Endodermal cell (in vitro differentiated cells): ENCODE measurements around the gene AP4E1. TPM values are rescaled to one million over a fixed set of nuclear protein-coding genes. Genes with fewer than 3 reads are reported as not detected.

ENCODE experiments used
- DNase-seq: peaks from one replicate; pipeline ENCODE4 v3.0.0-alpha.2; 2017
- H3K27ac ChIP-seq: 2 replicates; pipeline ENCODE4 v1.5.1; 2013; ENCODE audit warnings: mild to moderate bottlenecking, low read depth, low read length, moderate library complexity
- H3K27me3 ChIP-seq: 2 replicates; pipeline ENCODE4 v1.6.1; 2013; ENCODE audit warnings: mild to moderate bottlenecking, low read length, moderate library complexity; ENCODE audit not compliant: insufficient read depth, control insufficient read depth, poor library complexity, severe bottlenecking
- H3K36me3 ChIP-seq: 2 replicates; pipeline ENCODE4 v1.7.0; 2013; ENCODE audit warnings: mild to moderate bottlenecking, low read length, moderate library complexity; ENCODE audit not compliant: control insufficient read depth, insufficient read depth
- H3K4me1 ChIP-seq: one replicate; pipeline ENCODE4 v1.7.0; 2013; ENCODE audit warnings: low read length; ENCODE audit not compliant: control insufficient read depth, insufficient read depth
- H3K4me3 ChIP-seq: 2 replicates; pipeline ENCODE4 v1.5.1; 2013; ENCODE audit warnings: mild to moderate bottlenecking, low read length, moderate library complexity
- H3K9ac ChIP-seq: 2 replicates; pipeline ENCODE4 v1.6.1; 2013; ENCODE audit warnings: mild to moderate bottlenecking, low read length, moderate library complexity; ENCODE audit not compliant: poor library complexity, severe bottlenecking; ENCODE audit errors: extremely low read depth
- H3K9me3 ChIP-seq: 2 replicates; pipeline ENCODE4 v1.6.1; 2013; ENCODE audit warnings: mild to moderate bottlenecking, low read length, moderate library complexity; ENCODE audit not compliant: control insufficient read depth
- H3K27ac Mint-ChIP-seq: 2 replicates; pipeline ENCODE4 v1.8.0; 2020; ENCODE audit warnings: mixed read lengths
- H3K27me3 Mint-ChIP-seq: 2 replicates; pipeline ENCODE4 v1.8.0; 2021; ENCODE audit warnings: mild to moderate bottlenecking, mixed read lengths; ENCODE audit not compliant: insufficient read depth
- H3K36me3 Mint-ChIP-seq: 2 replicates; pipeline ENCODE4 v1.8.0; 2020; ENCODE audit warnings: low read depth, mixed read lengths
- H3K4me1 Mint-ChIP-seq: 2 replicates; pipeline ENCODE4 v1.8.0; 2020; ENCODE audit warnings: mixed read lengths
- H3K4me3 Mint-ChIP-seq: 2 replicates; pipeline ENCODE4 v1.8.0; 2020; ENCODE audit warnings: mild to moderate bottlenecking, moderate library complexity, mixed read lengths
- H3K9me3 Mint-ChIP-seq: 2 replicates; pipeline ENCODE4 v1.8.0; 2020; ENCODE audit warnings: mild to moderate bottlenecking, mixed read lengths
- CTCF ChIP-seq: fragments of 200-600 bp; sonication (generic); conservative IDR thresholded peaks from 2 replicates; pipeline ENCODE4 v1.5.0; 2021; ENCODE audit warnings: antibody characterized with exemption, mild to moderate bottlenecking
- WGBS, 2 experiments: methylation state at CpG; one replicate each; pipeline versions ENCODE4 v1.1.5 to v1.1.7; 2013; ENCODE audit warnings: missing lambda C conversion rate in 2 of 2, mixed read lengths in 1 of 2; ENCODE audit not compliant: insufficient coverage in 1 of 2, insufficient read length in 1 of 2; 5-methylcytosine and 5-hydroxymethylcytosine counted together
- total RNA-seq, 2 donors: library from RNA; stranded (reverse); fragmentation: NEBNext Ultra II Directional in 1 of 2; extraction: Animal tissue kit (Norgen Biotek cat#: 25700) in 1 of 2; gene quantifications; 2 replicates in 1 of 2; 3 replicates in 1 of 2; pipeline ENCODE4 v1.2.1, GENCODE V29; 2021

Gene AP4E1
- total RNA-seq, 2 donors from 2014 or later, result 7.8 to 12.5 TPM

GRCh38 chr15:50904211-50904610, 4.3 kb upstream of the AP4E1 start:
- Histone ChIP-seq H3K4me1 (no peaks in the 10 kb centered on the region), H3K27me3 (peaks cover 36% of the 10 kb centered on the region), H3K9me3 (no peaks in the 10 kb centered on the region), H3K27ac (no peak overlapping the region), H3K9ac (no peak overlapping the region), H3K36me3 (no peaks in the 10 kb centered on the region), H3K4me3 (no peak overlapping the region)
- Mint-ChIP-seq H3K27ac (no peak overlapping the region), H3K4me3 (no peak overlapping the region), H3K27me3 (peaks cover 46% of the 10 kb centered on the region), H3K9me3 (no peaks in the 10 kb centered on the region), H3K4me1 (peaks cover 8% of the 10 kb centered on the region), H3K36me3 (no peaks in the 10 kb centered on the region)
- TF ChIP-seq CTCF, result no peak
- no peak for DNase-seq

GRCh38 chr15:50905055-50905454, 3.4 kb upstream of the AP4E1 start:
- H3K27ac ChIP-seq, result no peak overlapping the region
- H3K9ac ChIP-seq, result no peak overlapping the region
- H3K4me1 Mint-ChIP-seq, result peaks cover 8% of the 10 kb centered on the region
- H3K9me3 Mint-ChIP-seq, result no peaks in the 10 kb centered on the region
- peaks cover 28% of the 10 kb centered on the region for H3K27me3 ChIP-seq
- DNase-seq, result no peak
- H3K4me3 Mint-ChIP-seq, result no peak overlapping the region
- peaks cover 38% of the 10 kb centered on the region for H3K27me3 Mint-ChIP-seq
- TF ChIP-seq CTCF, result no peak
- no peak overlapping the region for H3K4me3 ChIP-seq
- no peaks in the 10 kb centered on the region for H3K36me3 ChIP-seq
- H3K4me1 ChIP-seq, result no peaks in the 10 kb centered on the region
- no peak overlapping the region for H3K27ac Mint-ChIP-seq
- no peaks in the 10 kb centered on the region for H3K36me3 Mint-ChIP-seq
- H3K9me3 ChIP-seq, result no peaks in the 10 kb centered on the region
- WGBS, 2 experiments, result 83 to 94% methylated on average over 1 to 4 of the region's 4 CpGs

GRCh38 chr15:50906954-50907600, 1.4 kb upstream of the AP4E1 start:
- H3K9me3 ChIP-seq, result no peaks in the 10 kb centered on the region
- H3K4me3 ChIP-seq, result peak overlapping the region; percentile 90
- H3K27ac ChIP-seq, result no peak overlapping the region
- 83 to 90% methylated on average over 7 to 15 of the region's 16 CpGs for WGBS, 2 experiments
- H3K9me3 Mint-ChIP-seq, result no peaks in the 10 kb centered on the region
- H3K36me3 Mint-ChIP-seq, result peaks cover 1% of the 10 kb centered on the region
- H3K4me1 ChIP-seq, result no peaks in the 10 kb centered on the region
- DNase-seq, result no peak
- peaks cover 21% of the 10 kb centered on the region for H3K27me3 Mint-ChIP-seq
- TF ChIP-seq CTCF, result no peak
- peak overlapping the region; percentile 90 for H3K27ac Mint-ChIP-seq
- peak overlapping the region; percentile 92 for H3K9ac ChIP-seq
- H3K4me3 Mint-ChIP-seq, result peak overlapping the region; percentile 63
- peaks cover 3% of the 10 kb centered on the region for H3K36me3 ChIP-seq
- H3K27me3 ChIP-seq, result peaks cover 13% of the 10 kb centered on the region
- peaks cover 4% of the 10 kb centered on the region for H3K4me1 Mint-ChIP-seq
